ENCODE measurements around the gene HECA.

GRCh38 chr6:139112561-139112960 is 22.3 kb upstream of the HECA start:
- TF ChIP-seq CTCF (IDR thresholded peaks at IDR 0.05; ENCODE audit: low read depth, low read length, missing input control) (no peak), EGR1 (IDR thresholded peaks at IDR 0.05; ENCODE audit: low read depth in 2 of 2) (no peak), GABPA (IDR thresholded peaks at IDR 0.05 in 1 of 2, conservative IDR thresholded peaks at IDR 0.05 in 1 of 2) (no peak), YY1 (IDR thresholded peaks at IDR 0.05) (no peak), JUND (IDR thresholded peaks at IDR 0.05) (no peak)
